Neural progenitor cell (in vitro differentiated cells): ENCODE data around the gene TOR1B. TPM values are rescaled to one million over a fixed set of nuclear protein-coding genes. Genes with fewer than 3 reads are reported as not detected.

Source experiments
- DNase-seq: peaks from one replicate; pipeline ENCODE4 v3.0.0-alpha.2; 2016; ENCODE audit warnings: low spot score
- H2AFZ ChIP-seq: fragments of 200-600 bp; sonication (generic); replicated peaks from 2 replicates; pipeline ENCODE4 v1.6.1; 2016; ENCODE audit warnings: antibody characterized with exemption
- H3F3A ChIP-seq: fragments of 200-600 bp; sonication (generic); 2 replicates; pipeline ENCODE4 v1.6.1; 2016; ENCODE audit warnings: antibody characterized with exemption, low read depth
- H3K27ac ChIP-seq: fragments of 200-600 bp; sonication (generic); 2 replicates; pipeline ENCODE4 v1.5.1; 2016; ENCODE audit warnings: mild to moderate bottlenecking
- H3K27me3 ChIP-seq: fragments of 200-600 bp; sonication (generic); 2 replicates; pipeline ENCODE4 v1.6.1; 2016; ENCODE audit warnings: mild to moderate bottlenecking, moderate library complexity
- H3K36me3 ChIP-seq: fragments of 200-600 bp; sonication (generic); 2 replicates; pipeline ENCODE4 v1.5.1; 2016
- H3K4me1 ChIP-seq: fragments of 200-600 bp; sonication (generic); 2 replicates; pipeline ENCODE4 v1.6.1; 2016; ENCODE audit warnings: mixed run types
- H3K4me2 ChIP-seq: fragments of 200-600 bp; sonication (generic); 2 replicates; pipeline ENCODE4 v1.6.1; 2016
- H3K4me3 ChIP-seq: fragments of 200-600 bp; sonication (generic); 2 replicates; pipeline ENCODE4 v1.5.1; 2016
- H3K79me2 ChIP-seq: fragments of 200-600 bp; sonication (generic); 2 replicates; pipeline ENCODE4 v1.6.1; 2016; ENCODE audit warnings: low read depth
- H3K9ac ChIP-seq: fragments of 200-600 bp; sonication (generic); 2 replicates; pipeline ENCODE4 v1.6.1; 2016
- H3K9me3 ChIP-seq: fragments of 200-600 bp; sonication (generic); 2 replicates; pipeline ENCODE4 v1.5.1; 2016; ENCODE audit warnings: low read depth
- H4K20me1 ChIP-seq: fragments of 200-600 bp; sonication (generic); 2 replicates; pipeline ENCODE4 v1.6.1; 2016; ENCODE audit warnings: low read depth
- H3K27ac Mint-ChIP-seq: 3 replicates; pipeline ENCODE4 v1.8.0; 2021; ENCODE audit warnings: mixed read lengths
- H3K27me3 Mint-ChIP-seq: 2 replicates; pipeline ENCODE4 v1.8.0; 2022; ENCODE audit warnings: low read depth, mild to moderate bottlenecking, inconsistent platforms, moderate library complexity, mixed read lengths; ENCODE audit not compliant: insufficient read depth
- H3K36me3 Mint-ChIP-seq: 3 replicates; pipeline ENCODE4 v1.8.0; 2021; ENCODE audit warnings: mixed read lengths
- H3K4me1 Mint-ChIP-seq: 3 replicates; pipeline ENCODE4 v1.8.0; 2021; ENCODE audit warnings: mixed read lengths
- H3K4me3 Mint-ChIP-seq: 3 replicates; pipeline ENCODE4 v1.8.0; 2021; ENCODE audit warnings: mild to moderate bottlenecking, moderate library complexity, mixed read lengths
- H3K9me3 Mint-ChIP-seq: 3 replicates; pipeline ENCODE4 v1.8.0; 2020; ENCODE audit warnings: mixed read lengths
- CTCF ChIP-seq: fragments of 200-600 bp; sonication (generic); IDR thresholded peaks from 2 replicates; pipeline ENCODE4 v1.5.1; 2017; ENCODE audit warnings: antibody characterized with exemption, mild to moderate bottlenecking
- EZH2 ChIP-seq: fragments of 200-600 bp; sonication (generic); IDR thresholded peaks from 2 replicates; pipeline ENCODE4 v1.6.1; 2017; ENCODE audit warnings: antibody characterized with exemption, mild to moderate bottlenecking, moderate library complexity
- EZH2phosphoT487 ChIP-seq: fragments of 200-600 bp; sonication (generic); IDR thresholded peaks from 2 replicates; pipeline ENCODE4 v1.6.1; 2017; ENCODE audit warnings: antibody characterized with exemption
- total RNA-seq: library from RNA; depleted of rRNA; stranded (reverse); fragments of >200 nt; gene quantifications from 2 replicates; pipeline ENCODE4 v1.2.3, GENCODE V29; 2015; ENCODE audit warnings: low replicate concordance

Gene TOR1B
- total RNA-seq, 1 donor from 2014 or later, result 12.2 TPM

- peak overlapping the region; percentile 20 for H3K27ac ChIP-seq
- H3K27ac Mint-ChIP-seq, result no peak overlapping the region
- H3K9me3 Mint-ChIP-seq, result no peaks in the 10 kb centered on the region
- no peak overlapping the region for H2AFZ ChIP-seq
- H3K9ac ChIP-seq, result no peak overlapping the region
- DNase-seq, result no peak
- peaks cover 8% of the 10 kb centered on the region for H3K79me2 ChIP-seq
- peaks cover 2% of the 10 kb centered on the region for H3K27me3 Mint-ChIP-seq
- no peak overlapping the region for H3K4me3 ChIP-seq
- no peak for TF ChIP-seq EZH2phosphoT487
- no peak for TF ChIP-seq CTCF
- TF ChIP-seq EZH2, result no peak
- peaks cover 7% of the 10 kb centered on the region for H3F3A ChIP-seq
- H3K4me1 Mint-ChIP-seq, result peaks cover 5% of the 10 kb centered on the region
- H3K36me3 ChIP-seq, result no peaks in the 10 kb centered on the region
- no peaks in the 10 kb centered on the region for H3K27me3 ChIP-seq
- H3K4me3 Mint-ChIP-seq, result no peak overlapping the region
- H3K4me2 ChIP-seq, result no peak overlapping the region
- no peaks in the 10 kb centered on the region for H3K4me1 ChIP-seq
- H3K9me3 ChIP-seq, result no peaks in the 10 kb centered on the region
- peaks cover 24% of the 10 kb centered on the region for H3K36me3 Mint-ChIP-seq
- H4K20me1 ChIP-seq, result peaks cover 16% of the 10 kb centered on the region
Observed at GRCh38 chr9:129810788-129811187, 7.8 kb downstream of the TOR1B start.

GRCh38 chr9:129811967-129812363 is 9.0 kb downstream of the TOR1B start:
- H3K4me2 ChIP-seq, result no peak overlapping the region
- H3K9ac ChIP-seq, result no peak overlapping the region
- no peak overlapping the region for H2AFZ ChIP-seq
- no peaks in the 10 kb centered on the region for H3K4me1 ChIP-seq
- H3K36me3 ChIP-seq, result no peaks in the 10 kb centered on the region
- Mint-ChIP-seq H3K9me3 (no peaks in the 10 kb centered on the region), H3K4me1 (no peaks in the 10 kb centered on the region), H3K27ac (no peak overlapping the region), H3K36me3 (peaks cover 20% of the 10 kb centered on the region), H3K4me3 (peak overlapping the region; percentile 15), H3K27me3 (peaks cover 2% of the 10 kb centered on the region)
- peaks cover 16% of the 10 kb centered on the region for H4K20me1 ChIP-seq
- no peaks in the 10 kb centered on the region for H3K9me3 ChIP-seq
- H3F3A ChIP-seq, result peaks cover 7% of the 10 kb centered on the region
- H3K4me3 ChIP-seq, result no peak overlapping the region
- TF ChIP-seq CTCF (no peak), EZH2phosphoT487 (no peak)
- H3K27ac ChIP-seq, result no peak overlapping the region
- H3K27me3 ChIP-seq, result no peaks in the 10 kb centered on the region
- H3K79me2 ChIP-seq, result peaks cover 8% of the 10 kb centered on the region
- DNase-seq, result no peak

GRCh38 chr9:129812385-129812784 is 9.4 kb downstream of the TOR1B start:
- Histone ChIP-seq H3K36me3 (no peaks in the 10 kb centered on the region), H3F3A (peaks cover 7% of the 10 kb centered on the region), H3K4me3 (no peak overlapping the region), H3K27me3 (no peaks in the 10 kb centered on the region), H3K9ac (no peak overlapping the region), H3K27ac (no peak overlapping the region), H3K79me2 (peaks cover 8% of the 10 kb centered on the region), H3K4me1 (no peaks in the 10 kb centered on the region), H2AFZ (no peak overlapping the region), H4K20me1 (peaks cover 16% of the 10 kb centered on the region), H3K4me2 (no peak overlapping the region), H3K9me3 (no peaks in the 10 kb centered on the region)
- TF ChIP-seq EZH2 (no peak), EZH2phosphoT487 (no peak), CTCF (no peak)
- peaks cover 2% of the 10 kb centered on the region for H3K27me3 Mint-ChIP-seq
- no peaks in the 10 kb centered on the region for H3K4me1 Mint-ChIP-seq
- H3K36me3 Mint-ChIP-seq, result peaks cover 16% of the 10 kb centered on the region
- no peaks in the 10 kb centered on the region for H3K9me3 Mint-ChIP-seq
- no peak overlapping the region for H3K27ac Mint-ChIP-seq
- H3K4me3 Mint-ChIP-seq, result no peak overlapping the region
- no peak for DNase-seq

- Histone ChIP-seq H3K27ac (no peak overlapping the region), H3K79me2 (peaks cover 8% of the 10 kb centered on the region), H3K36me3 (no peaks in the 10 kb centered on the region), H3K9me3 (no peaks in the 10 kb centered on the region), H3F3A (peaks cover 7% of the 10 kb centered on the region), H4K20me1 (peaks cover 16% of the 10 kb centered on the region), H3K9ac (no peak overlapping the region), H3K4me1 (no peaks in the 10 kb centered on the region), H2AFZ (no peak overlapping the region), H3K4me3 (no peak overlapping the region), H3K27me3 (no peaks in the 10 kb centered on the region), H3K4me2 (no peak overlapping the region)
- H3K9me3 Mint-ChIP-seq, result no peaks in the 10 kb centered on the region
- TF ChIP-seq EZH2phosphoT487 (no peak), EZH2 (no peak), CTCF (no peak)
- peaks cover 2% of the 10 kb centered on the region for H3K27me3 Mint-ChIP-seq
- no peak overlapping the region for H3K4me3 Mint-ChIP-seq
- peaks cover 20% of the 10 kb centered on the region for H3K36me3 Mint-ChIP-seq
- DNase-seq, result no peak
- H3K27ac Mint-ChIP-seq, result no peak overlapping the region
- no peaks in the 10 kb centered on the region for H3K4me1 Mint-ChIP-seq
Observed at GRCh38 chr9:129813661-129814060, 10.7 kb downstream of the TOR1B start.
